Endodermal cell (in vitro differentiated cells): ENCODE measurements around the gene CATSPERB. TPM values are rescaled to one million over a fixed set of nuclear protein-coding genes. Genes with fewer than 3 reads are reported as not detected.

Experiments
- total RNA-seq, 2 donors: library from RNA; stranded (reverse); fragmentation: NEBNext Ultra II Directional in 1 of 2; extraction: Animal tissue kit (Norgen Biotek cat#: 25700) in 1 of 2; gene quantifications; 2 replicates in 1 of 2; 3 replicates in 1 of 2; pipeline ENCODE4 v1.2.1, GENCODE V29; 2021

CATSPERB gene
- total RNA-seq, 2 donors from 2014 or later: 0.64 TPM; not detected in 1

Other genes with a start within 250 kb of the CATSPERB start
- gene PPP4R3A, start 221.8 kb downstream of the CATSPERB start, total RNA-seq: 10 to 100 TPM; 95.2 to 96.6 TPM
- 10 to 100 TPM; 17.3 to 19.5 TPM for gene TC2N, start 135.4 kb upstream of the CATSPERB start, total RNA-seq
- gene FBLN5, start 215.6 kb upstream of the CATSPERB start, total RNA-seq: 1 to 10 TPM; 4.0 to 4.8 TPM